ENCODE data around the gene LDHA.

Gene LDHA

DNA sequence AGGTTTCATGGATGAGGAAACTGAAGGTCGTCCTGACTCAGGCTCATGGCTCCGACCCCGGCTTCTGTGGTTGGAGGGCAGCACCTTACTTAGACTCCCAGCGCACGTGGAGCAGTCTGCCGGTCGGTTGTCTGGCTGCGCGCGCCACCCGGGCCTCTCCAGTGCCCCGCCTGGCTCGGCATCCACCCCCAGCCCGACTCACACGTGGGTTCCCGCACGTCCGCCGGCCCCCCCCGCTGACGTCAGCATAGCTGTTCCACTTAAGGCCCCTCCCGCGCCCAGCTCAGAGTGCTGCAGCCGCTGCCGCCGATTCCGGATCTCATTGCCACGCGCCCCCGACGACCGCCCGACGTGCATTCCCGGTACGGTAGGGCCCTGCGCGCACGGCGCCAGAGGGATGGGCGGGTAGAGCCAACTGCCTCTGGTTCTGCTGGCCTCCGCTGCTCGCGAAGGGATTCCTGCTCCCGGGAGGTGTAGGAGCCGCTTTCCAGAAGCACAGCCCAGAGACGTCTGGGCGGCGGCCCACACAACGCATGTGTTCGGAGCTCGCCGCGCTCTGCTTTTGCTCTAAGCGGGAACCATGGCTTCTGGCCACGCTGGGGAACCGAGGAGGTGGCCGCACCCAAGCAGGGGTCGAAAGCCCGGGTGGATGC lies at the start of gene LDHA:
LDHA (plus strand) TSS at position 289 of the 653 bp plus-strand sequence. CDS start 2,280 bp downstream, outside the sequence.
- H3K27me3 ChIP-seq (ENCODE audit: insufficient read depth, low read depth, severe bottlenecking), result no peaks in the 10 kb centered on the region

DNA sequence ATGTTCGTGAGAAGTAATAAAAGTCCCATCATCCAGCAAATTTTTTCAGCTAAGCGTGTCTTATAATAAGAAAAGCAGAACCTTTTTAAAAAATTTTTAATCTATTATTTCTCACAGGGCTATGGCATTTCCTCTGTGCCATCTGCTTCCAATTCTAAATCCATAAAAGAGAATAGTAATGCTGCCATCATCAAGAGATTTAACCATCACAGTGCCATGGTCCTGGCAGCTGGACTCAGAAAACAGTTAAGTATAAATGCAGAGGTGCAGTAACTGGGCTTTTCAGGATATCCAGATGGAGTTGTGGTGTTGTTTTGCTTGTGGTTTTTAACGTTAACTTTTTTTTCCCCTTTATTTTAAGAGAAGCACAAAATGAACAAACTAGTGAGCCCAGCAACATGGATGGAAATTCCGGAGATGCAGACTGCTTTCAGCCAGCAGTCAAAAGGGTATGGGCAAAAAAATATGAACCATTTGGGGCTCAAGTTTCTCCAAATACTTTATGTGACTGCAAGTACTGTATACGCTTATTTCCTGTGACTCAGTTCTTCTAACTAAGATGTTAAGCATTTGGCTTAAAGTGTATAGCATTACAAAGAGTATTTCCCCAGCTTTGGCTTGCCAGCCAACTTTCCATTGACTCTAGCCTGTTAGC lies 46.8 kb upstream of the LDHA start:
- H3K9me3 ChIP-seq (ENCODE audit: severe bottlenecking), result no peaks in the 10 kb centered on the region
- no peaks in the 10 kb centered on the region for H3K27me3 ChIP-seq (ENCODE audit: insufficient read depth, low read depth, severe bottlenecking)
- H3K27ac ChIP-seq, result no peak overlapping the region
- H3K36me3 ChIP-seq, result peaks cover 45% of the 10 kb centered on the region
- DNase-seq, result no peak
- no peak overlapping the region for H3K4me3 ChIP-seq (ENCODE audit: low read depth, low read length)
- TF ChIP-seq, protein P1, sequence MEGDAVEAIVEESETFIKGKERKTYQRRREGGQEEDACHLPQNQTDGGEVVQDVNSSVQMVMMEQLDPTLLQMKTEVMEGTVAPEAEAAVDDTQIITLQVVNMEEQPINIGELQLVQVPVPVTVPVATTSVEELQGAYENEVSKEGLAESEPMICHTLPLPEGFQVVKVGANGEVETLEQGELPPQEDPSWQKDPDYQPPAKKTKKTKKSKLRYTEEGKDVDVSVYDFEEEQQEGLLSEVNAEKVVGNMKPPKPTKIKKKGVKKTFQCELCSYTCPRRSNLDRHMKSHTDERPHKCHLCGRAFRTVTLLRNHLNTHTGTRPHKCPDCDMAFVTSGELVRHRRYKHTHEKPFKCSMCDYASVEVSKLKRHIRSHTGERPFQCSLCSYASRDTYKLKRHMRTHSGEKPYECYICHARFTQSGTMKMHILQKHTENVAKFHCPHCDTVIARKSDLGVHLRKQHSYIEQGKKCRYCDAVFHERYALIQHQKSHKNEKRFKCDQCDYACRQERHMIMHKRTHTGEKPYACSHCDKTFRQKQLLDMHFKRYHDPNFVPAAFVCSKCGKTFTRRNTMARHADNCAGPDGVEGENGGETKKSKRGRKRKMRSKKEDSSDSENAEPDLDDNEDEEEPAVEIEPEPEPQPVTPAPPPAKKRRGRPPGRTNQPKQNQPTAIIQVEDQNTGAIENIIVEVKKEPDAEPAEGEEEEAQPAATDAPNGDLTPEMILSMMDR (IDR thresholded peaks at IDR 0.05; ENCODE audit: low read depth, low read length), result no peak

More for the DNA sequence above, at the start of gene LDHA:
- peak; percentile 99 for DNase-seq
- peak within 1 kb of the TSS; percentile 97 for H3K4me3 ChIP-seq (ENCODE audit: low read depth, low read length)
- H3K36me3 ChIP-seq, result peaks cover 33% of the 10 kb centered on the region
- H3K9me3 ChIP-seq (ENCODE audit: severe bottlenecking), result no peaks in the 10 kb centered on the region
- TF ChIP-seq, protein P1 (IDR thresholded peaks at IDR 0.05; ENCODE audit: low read depth, low read length), result no peak
- H3K27ac ChIP-seq, result peak within 1 kb of the TSS; percentile 96

DNA sequence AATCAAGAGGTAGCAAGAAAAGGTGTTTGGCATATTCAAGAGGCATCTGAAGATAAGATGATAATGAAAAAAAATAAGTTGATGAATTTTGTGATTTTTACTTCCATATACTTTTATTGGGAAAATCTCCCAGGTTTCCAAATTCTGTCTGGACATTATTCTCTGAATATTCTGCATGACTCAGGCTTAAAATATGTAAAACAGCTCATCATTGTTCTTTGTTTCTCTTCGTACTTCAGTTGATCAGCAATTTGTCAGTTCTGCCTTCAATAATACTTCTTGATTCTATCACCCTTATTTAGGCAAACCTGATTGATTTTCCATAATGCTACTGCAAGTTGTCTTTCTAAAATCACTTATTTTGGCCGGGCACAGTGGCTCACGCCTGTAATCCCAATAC lies 41.8 kb upstream of the LDHA start:
- DNase-seq, result no peak
- H3K9me3 ChIP-seq (ENCODE audit: severe bottlenecking), result no peaks in the 10 kb centered on the region
- peaks cover 48% of the 10 kb centered on the region for H3K36me3 ChIP-seq
- TF ChIP-seq, protein P1 (IDR thresholded peaks at IDR 0.05; ENCODE audit: low read depth, low read length), result no peak
- H3K27me3 ChIP-seq (ENCODE audit: insufficient read depth, low read depth, severe bottlenecking), result no peaks in the 10 kb centered on the region
- H3K4me3 ChIP-seq (ENCODE audit: low read depth, low read length), result no peak overlapping the region
- H3K27ac ChIP-seq, result no peak overlapping the region

DNA sequence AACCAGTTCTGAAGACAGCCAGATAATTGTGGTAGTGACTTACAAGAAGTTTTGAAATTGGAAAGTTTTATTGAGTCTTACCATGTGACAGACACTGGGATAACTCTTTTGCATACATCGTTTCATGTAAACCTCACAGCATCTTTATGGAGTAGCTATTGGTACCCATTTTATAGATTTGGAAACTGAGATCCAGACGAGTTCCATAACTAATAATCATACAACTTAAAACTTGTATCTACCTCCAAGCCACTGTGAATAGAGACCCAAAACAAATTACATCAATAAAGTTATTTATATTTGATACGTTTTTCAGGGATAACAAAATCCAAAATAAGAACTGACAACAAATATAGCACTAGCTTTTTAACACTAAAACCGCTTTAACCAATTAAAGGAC lies 35.7 kb upstream of the LDHA start:
- Histone ChIP-seq H3K27ac (no peak overlapping the region), H3K36me3 (peaks cover 55% of the 10 kb centered on the region), H3K27me3 (ENCODE audit: insufficient read depth, low read depth, severe bottlenecking) (no peaks in the 10 kb centered on the region), H3K9me3 (ENCODE audit: severe bottlenecking) (no peaks in the 10 kb centered on the region), H3K4me3 (ENCODE audit: low read depth, low read length) (no peak overlapping the region)
- DNase-seq, result no peak
- TF ChIP-seq, protein P1 (IDR thresholded peaks at IDR 0.05; ENCODE audit: low read depth, low read length), result no peak

DNA sequence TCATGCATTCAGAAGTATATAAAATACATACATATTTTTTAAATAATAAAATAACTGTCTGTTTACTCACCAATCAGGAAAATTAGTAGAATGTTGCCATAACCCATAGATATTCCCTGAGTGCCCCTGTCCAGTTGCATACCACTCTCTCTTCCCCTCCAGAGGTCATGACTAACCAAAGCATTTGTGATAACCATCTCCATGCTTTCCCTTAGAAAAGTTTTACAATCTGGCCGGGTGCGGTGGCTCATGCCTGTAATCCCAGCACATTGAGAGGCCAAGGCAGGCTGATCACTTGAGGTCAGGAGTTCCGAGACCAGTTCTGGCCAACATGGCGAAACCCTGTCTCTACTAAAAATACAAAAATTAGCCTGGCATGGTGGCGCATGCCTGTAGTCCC lies 33.2 kb upstream of the LDHA start:
- Histone ChIP-seq H3K4me3 (ENCODE audit: low read depth, low read length) (no peak overlapping the region), H3K36me3 (peaks cover 65% of the 10 kb centered on the region), H3K27ac (no peak overlapping the region), H3K27me3 (ENCODE audit: insufficient read depth, low read depth, severe bottlenecking) (no peaks in the 10 kb centered on the region), H3K9me3 (ENCODE audit: severe bottlenecking) (no peaks in the 10 kb centered on the region)
- TF ChIP-seq, protein P1 (IDR thresholded peaks at IDR 0.05; ENCODE audit: low read depth, low read length), result no peak
- DNase-seq, result no peak

All from WERI-Rb-1 (cell line).